Astrocyte (in vitro differentiated cells and primary cell): ENCODE data around the gene SMARCC2. TPM values are rescaled to one million over a fixed set of nuclear protein-coding genes. Genes with fewer than 3 reads are reported as not detected.

Experiments
- DNase-seq: peaks from one replicate; pipeline ENCODE4 v3.0.0-alpha.2; 2010; ENCODE audit warnings: low read depth
- FAIRE-seq: peaks from 2 replicates; lab custom pipeline; 2011; peaks lifted over from hg19 to GRCh38; lab: Jason Lieb, UNC
- H2AFZ ChIP-seq: 2 replicates; pipeline ENCODE4 v1.6.0; 2012; ENCODE audit warnings: low read depth, low read length, inconsistent platforms
- H3K27ac ChIP-seq: 2 replicates; pipeline ENCODE4 v1.5.1; 2011; ENCODE audit warnings: low read depth, low read length, inconsistent platforms
- H3K27me3 ChIP-seq: 2 replicates; pipeline ENCODE4 v1.6.0; 2011; ENCODE audit warnings: low read length, inconsistent platforms; ENCODE audit not compliant: insufficient read depth
- H3K36me3 ChIP-seq: 2 replicates; pipeline ENCODE4 v1.5.1; 2011; ENCODE audit warnings: low read length, inconsistent platforms; ENCODE audit not compliant: insufficient read depth
- H3K4me1 ChIP-seq: 2 replicates; pipeline ENCODE4 v1.5.1; 2011; ENCODE audit warnings: low read length, inconsistent platforms; ENCODE audit not compliant: insufficient read depth
- H3K4me2 ChIP-seq: 2 replicates; pipeline ENCODE4 v1.6.0; 2012; ENCODE audit warnings: low read length, inconsistent platforms
- H3K4me3 ChIP-seq: 2 replicates; pipeline ENCODE4 v1.5.1; 2011; ENCODE audit warnings: low read depth, mild to moderate bottlenecking, low read length, inconsistent platforms; ENCODE audit not compliant: insufficient read depth
- H3K79me2 ChIP-seq: 2 replicates; pipeline ENCODE4 v1.6.0; 2012; ENCODE audit warnings: mild to moderate bottlenecking, low read length, inconsistent platforms; ENCODE audit not compliant: insufficient read depth
- H3K9ac ChIP-seq: 2 replicates; pipeline ENCODE4 v1.6.0; 2012; ENCODE audit warnings: mild to moderate bottlenecking, low read length, inconsistent platforms
- H3K9me3 ChIP-seq: 2 replicates; pipeline ENCODE4 v1.5.1; 2012; ENCODE audit warnings: low read depth, mild to moderate bottlenecking, low read length, inconsistent platforms; ENCODE audit not compliant: insufficient read depth
- H4K20me1 ChIP-seq: 2 replicates; pipeline ENCODE4 v1.6.0; 2012; ENCODE audit warnings: low read length, inconsistent platforms; ENCODE audit not compliant: insufficient read depth
- H3K27ac Mint-ChIP-seq: one replicate; pipeline ENCODE4 v1.8.0; 2021; ENCODE audit warnings: mild to moderate bottlenecking, mixed read lengths; ENCODE audit not compliant: unreplicated experiment
- H3K27me3 Mint-ChIP-seq: one replicate; pipeline ENCODE4 v1.8.0; 2021; ENCODE audit warnings: low read depth, mixed read lengths; ENCODE audit not compliant: unreplicated experiment
- H3K36me3 Mint-ChIP-seq: one replicate; pipeline ENCODE4 v1.8.0; 2021; ENCODE audit warnings: low read depth, mixed read lengths; ENCODE audit not compliant: unreplicated experiment
- H3K4me1 Mint-ChIP-seq: one replicate; pipeline ENCODE4 v1.8.0; 2021; ENCODE audit warnings: low read depth, mixed read lengths; ENCODE audit not compliant: unreplicated experiment
- H3K4me3 Mint-ChIP-seq: one replicate; pipeline ENCODE4 v1.8.0; 2021; ENCODE audit warnings: mild to moderate bottlenecking, moderate library complexity, mixed read lengths; ENCODE audit not compliant: unreplicated experiment
- H3K9me3 Mint-ChIP-seq: one replicate; pipeline ENCODE4 v1.8.0; 2021; ENCODE audit warnings: mild to moderate bottlenecking, mixed read lengths; ENCODE audit not compliant: unreplicated experiment
- CTCF ChIP-seq: IDR thresholded peaks from 2 replicates; pipeline ENCODE4 v1.5.1; 2011; ENCODE audit warnings: low read depth, mild to moderate bottlenecking, inconsistent platforms, low read length, moderate library complexity; ENCODE audit not compliant: insufficient read depth
- EZH2 ChIP-seq: IDR thresholded peaks from 2 replicates; pipeline ENCODE4 v1.6.1; 2012; ENCODE audit warnings: mild to moderate bottlenecking, low read length, inconsistent platforms; ENCODE audit not compliant: insufficient read depth
- total RNA-seq: library from RNA; stranded (reverse); gene quantifications from 2 replicates; pipeline ENCODE4 v1.2.1, GENCODE V29; 2021

The SMARCC2 gene
- total RNA-seq, 1 donor from 2014 or later: 57.6 TPM

DNA sequence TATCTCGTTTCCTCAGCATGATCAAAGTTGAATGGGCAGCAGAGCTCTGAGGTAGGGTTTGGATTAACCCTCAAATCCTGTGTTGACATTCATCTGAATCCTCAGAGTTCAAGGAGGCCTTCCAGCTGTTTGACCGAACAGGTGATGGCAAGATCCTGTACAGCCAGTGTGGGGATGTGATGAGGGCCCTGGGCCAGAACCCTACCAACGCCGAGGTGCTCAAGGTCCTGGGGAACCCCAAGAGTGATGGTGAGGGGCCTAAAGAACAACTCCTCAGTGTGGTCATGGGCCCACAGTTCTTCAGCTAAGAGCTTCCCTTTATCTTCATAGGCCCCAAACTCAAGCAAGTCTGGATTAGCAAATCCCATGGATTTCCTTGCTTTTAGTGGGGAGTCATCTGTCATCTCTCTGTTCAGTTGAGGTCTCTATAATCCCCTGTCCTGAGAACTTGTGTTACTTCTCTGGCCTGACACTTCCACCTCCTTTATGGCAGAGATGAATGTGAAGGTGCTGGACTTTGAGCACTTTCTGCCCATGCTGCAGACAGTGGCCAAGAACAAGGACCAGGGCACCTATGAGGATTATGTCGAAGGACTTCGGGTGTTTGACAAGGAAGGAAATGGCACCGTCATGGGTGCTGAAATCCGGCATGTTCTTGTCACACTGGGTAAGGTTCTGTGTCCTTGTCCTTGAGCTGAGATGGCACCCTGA is 29.6 kb downstream of the SMARCC2 start:
- H2AFZ ChIP-seq: no peak overlapping the region
- no peaks in the 10 kb centered on the region for H3K27me3 ChIP-seq
- peak overlapping the region; percentile 99 for H3K4me3 ChIP-seq
- TF ChIP-seq EZH2: no peak
- no peak for TF ChIP-seq CTCF
- H3K27ac Mint-ChIP-seq: peak overlapping the region; percentile 99
- H3K4me2 ChIP-seq: peak overlapping the region; percentile 99
- H3K36me3 ChIP-seq: peaks cover 46% of the 10 kb centered on the region
- FAIRE-seq: no peak
- H3K27ac ChIP-seq: peak overlapping the region; percentile 95
- H3K36me3 Mint-ChIP-seq: peaks cover 50% of the 10 kb centered on the region
- H3K4me1 ChIP-seq: peaks cover 33% of the 10 kb centered on the region
- DNase-seq: no peak
- peak overlapping the region; percentile 91 for H3K4me3 Mint-ChIP-seq
- peaks cover 60% of the 10 kb centered on the region for H4K20me1 ChIP-seq
- peaks cover 17% of the 10 kb centered on the region for H3K4me1 Mint-ChIP-seq
- no peaks in the 10 kb centered on the region for H3K27me3 Mint-ChIP-seq
- H3K9ac ChIP-seq: peak overlapping the region; percentile 99
- no peaks in the 10 kb centered on the region for H3K9me3 ChIP-seq
- no peaks in the 10 kb centered on the region for H3K9me3 Mint-ChIP-seq
- peaks cover 44% of the 10 kb centered on the region for H3K79me2 ChIP-seq

- Histone ChIP-seq H3K36me3 (peaks cover 46% of the 10 kb centered on the region), H3K79me2 (peaks cover 49% of the 10 kb centered on the region), H4K20me1 (peaks cover 58% of the 10 kb centered on the region), H3K4me2 (peak overlapping the region; percentile 99), H3K4me3 (peak overlapping the region; percentile 99), H2AFZ (no peak overlapping the region), H3K9me3 (no peaks in the 10 kb centered on the region), H3K4me1 (peaks cover 33% of the 10 kb centered on the region), H3K9ac (peak overlapping the region; percentile 99), H3K27ac (peak overlapping the region; percentile 95), H3K27me3 (no peaks in the 10 kb centered on the region)
- H3K27me3 Mint-ChIP-seq: no peaks in the 10 kb centered on the region
- no peak for TF ChIP-seq EZH2
- no peak for TF ChIP-seq CTCF
- DNase-seq (peak; percentile 53), FAIRE-seq (no peak)
- no peaks in the 10 kb centered on the region for H3K9me3 Mint-ChIP-seq
- H3K36me3 Mint-ChIP-seq: peaks cover 49% of the 10 kb centered on the region
- peaks cover 17% of the 10 kb centered on the region for H3K4me1 Mint-ChIP-seq
- H3K27ac Mint-ChIP-seq: peak overlapping the region; percentile 99
- H3K4me3 Mint-ChIP-seq: peak overlapping the region; percentile 91
Observed at GRCh38 chr12:56158926-56159461, 30.3 kb downstream of the SMARCC2 start.
